Muscle of back (tissue), 11 donors: Measurements from ENCODE around the gene CCNY. TPM values are rescaled to one million over a fixed set of nuclear protein-coding genes. Genes with fewer than 3 reads are reported as not detected.
A peak's percentile ranks its signal among the peaks of the same experiment; 100 is the strongest.

Experiments used
- DNase-seq, 3 donors: peaks; one replicate each; pipeline versions ENCODE4 v3.0.0 to v3.0.0-alpha.2; 2013
- polyA plus RNA-seq, 10 donors: library from polyadenylated mRNA; unstranded; fragments of 120-200 nt; gene quantifications; one replicate each; pipeline ENCODE4 v1.2.1, GENCODE V29; 2013; ENCODE audit not compliant: insufficient read length in 10 of 10

The CCNY gene
- polyA plus RNA-seq, 10 donors, result 79.1 to 108 (median 95.8) TPM

GRCh38 chr10:35329520-35329919, 6.8 kb upstream of the CCNY start:
- no peak for DNase-seq

DNA sequence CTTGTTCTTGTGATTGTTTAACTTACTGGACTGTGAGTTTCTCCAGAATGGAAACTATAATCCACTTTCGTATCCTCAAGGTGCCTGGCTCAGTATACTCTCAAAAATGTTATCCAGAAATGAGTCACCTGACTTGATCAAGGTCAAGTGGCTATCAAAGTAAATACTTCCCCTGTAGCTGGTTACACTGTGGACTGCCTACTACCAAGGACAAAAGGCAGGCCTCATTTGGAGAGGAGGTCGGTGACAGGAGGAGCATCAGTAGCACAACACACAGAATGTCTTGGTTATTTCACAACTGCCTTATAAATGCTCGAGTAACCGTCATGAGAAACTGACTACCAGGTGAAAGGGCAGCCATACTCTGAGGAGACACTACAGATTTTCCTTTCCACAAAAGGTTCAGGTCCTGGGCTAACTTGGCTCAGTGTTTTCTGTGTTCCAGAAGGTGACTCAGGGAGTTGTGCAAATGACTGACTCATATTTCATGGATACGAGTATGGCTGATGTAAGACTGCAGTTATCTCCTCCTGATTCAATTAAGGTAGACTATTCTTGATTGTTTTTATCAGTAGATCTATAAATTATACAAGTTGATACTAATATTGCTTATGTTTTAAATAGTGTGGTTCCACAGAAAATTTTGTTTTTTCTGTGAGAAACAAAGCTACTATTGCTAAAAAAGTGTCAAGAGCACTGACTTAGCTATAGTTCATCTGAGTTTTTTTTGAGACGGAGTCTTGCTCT, 4.2 kb upstream of the CCNY start:
- DNase-seq, result peak in 1 of 3 donors; percentile 60

DNA sequence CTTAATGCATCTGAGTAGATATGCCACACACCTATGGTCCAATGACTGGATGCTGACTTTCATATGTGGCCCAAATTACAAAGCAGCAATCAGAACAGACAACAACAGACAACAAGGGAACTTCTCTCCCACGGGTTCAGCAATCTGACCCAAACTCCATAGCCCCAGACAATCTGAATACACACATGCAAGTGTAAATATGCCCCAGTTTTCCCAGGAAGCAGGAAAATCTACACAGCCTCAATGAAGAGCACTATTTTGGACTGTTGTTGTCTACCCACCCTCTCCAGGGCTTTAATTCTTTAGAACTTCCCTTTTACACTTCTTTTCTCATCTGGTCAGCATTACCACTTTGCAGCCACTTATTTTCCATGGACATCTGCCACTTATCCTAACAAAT, 2.0 kb upstream of the CCNY start:
- no peak for DNase-seq

DNA sequence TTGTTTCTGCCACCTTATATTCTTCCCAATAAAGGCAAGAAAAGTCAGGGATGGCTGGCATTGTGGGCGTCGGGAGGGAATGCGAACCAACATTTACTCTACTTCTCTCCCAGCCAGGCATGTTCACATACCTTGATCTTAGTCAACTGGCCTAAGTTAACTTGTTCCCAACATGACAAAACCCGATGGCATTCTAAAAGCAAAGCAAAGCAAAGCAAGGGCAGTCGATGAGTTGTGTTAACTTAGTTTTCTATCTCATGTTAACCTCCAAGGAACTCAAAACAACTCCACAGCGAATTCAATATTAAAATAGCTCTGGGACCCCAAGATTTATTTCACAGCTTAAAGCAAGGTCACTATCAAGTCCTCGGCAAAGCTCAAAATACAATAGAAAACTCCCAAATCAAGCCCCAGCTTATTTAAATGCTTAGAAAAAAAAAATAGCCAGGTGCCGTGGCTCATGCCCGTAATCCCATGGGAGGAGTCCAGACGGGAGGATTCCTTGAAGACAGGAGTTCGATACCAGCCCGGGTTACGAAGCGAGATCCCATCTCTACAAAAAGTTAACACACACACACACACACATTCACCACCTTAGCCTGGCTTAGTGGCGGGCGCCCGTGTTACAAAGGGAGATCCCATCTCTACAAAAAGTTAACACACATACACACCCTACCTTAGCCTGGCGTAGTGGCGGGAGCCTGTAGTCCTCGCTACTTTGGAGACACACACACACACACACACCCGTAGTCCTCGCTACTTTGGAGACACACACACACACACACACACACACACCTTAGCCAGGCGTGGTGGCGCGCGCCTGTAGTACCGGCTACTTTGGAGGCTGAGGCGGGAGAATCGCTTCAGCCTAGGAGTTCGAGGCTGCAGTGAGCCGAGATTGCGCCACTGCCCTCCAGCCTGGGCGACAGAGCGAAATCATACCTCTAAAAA, 901 bp upstream of the CCNY start:
- DNase-seq, result peak in 1 of 3 donors; percentile 9

DNA sequence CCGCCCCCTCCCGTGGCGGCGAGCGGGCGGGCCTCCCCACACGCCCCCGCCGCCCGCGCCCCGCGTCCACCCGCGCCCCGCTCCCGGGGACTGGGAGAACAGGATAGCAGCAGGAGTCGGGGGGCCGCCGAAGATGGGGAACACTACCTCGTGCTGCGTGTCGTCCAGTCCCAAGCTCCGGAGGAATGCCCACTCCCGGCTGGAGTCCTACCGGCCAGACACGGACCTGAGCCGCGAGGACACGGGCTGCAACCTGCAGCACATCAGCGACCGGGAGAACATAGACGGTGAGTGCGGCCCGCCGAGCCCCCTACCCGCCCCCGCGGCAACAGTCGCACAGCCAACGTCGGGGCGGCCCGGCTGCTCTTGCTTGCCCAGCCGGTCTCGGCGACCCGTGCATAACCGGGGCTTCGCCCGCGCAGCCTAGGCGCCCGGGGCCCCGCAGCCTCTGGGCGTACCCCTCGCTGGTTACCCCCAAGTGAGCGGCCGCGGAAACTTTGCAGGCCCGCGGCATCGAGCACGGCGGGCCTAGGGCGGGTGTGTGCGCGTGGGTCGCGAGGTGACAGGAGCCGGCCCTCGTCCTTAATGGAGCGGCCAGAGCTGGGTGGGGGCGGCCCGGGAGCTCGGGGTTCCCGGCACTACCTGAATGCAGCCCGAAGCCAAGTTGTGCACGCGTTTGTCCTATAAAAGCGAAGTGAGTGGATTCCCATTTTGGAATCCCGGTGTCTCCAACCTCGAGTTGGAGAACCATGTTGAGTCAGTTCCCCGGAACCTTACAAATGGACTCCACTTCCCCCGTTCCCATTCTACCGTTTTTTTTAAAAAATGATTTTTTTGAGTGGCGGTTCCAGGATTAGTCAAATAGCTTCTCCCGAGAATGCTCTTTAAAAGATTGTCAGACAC, 863 bp downstream of the CCNY start:
- DNase-seq, result peak in 2 of 3 donors; percentile 38 to 73

DNA sequence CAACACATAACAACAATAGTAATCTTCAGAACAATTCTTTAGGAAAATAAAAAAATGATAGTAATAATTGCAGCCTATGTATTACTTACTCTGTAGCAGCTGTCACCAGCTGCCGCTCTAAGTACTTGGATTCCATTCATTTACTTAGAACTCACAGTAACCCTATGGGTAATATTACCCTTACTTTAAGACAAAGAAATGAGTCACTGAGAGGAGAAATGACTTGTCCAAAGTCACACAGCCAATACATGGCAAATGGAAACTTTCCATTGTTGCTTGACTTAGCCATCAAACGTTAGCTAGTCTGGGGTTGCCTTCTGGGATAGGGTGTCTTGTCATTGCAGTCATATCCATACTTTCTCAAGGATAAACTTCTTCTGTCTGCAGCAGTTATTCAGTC, 3.6 kb downstream of the CCNY start:
- DNase-seq, result no peak

- DNase-seq, result no peak
Observed at GRCh38 chr10:35340975-35341374, 4.7 kb downstream of the CCNY start.

DNA sequence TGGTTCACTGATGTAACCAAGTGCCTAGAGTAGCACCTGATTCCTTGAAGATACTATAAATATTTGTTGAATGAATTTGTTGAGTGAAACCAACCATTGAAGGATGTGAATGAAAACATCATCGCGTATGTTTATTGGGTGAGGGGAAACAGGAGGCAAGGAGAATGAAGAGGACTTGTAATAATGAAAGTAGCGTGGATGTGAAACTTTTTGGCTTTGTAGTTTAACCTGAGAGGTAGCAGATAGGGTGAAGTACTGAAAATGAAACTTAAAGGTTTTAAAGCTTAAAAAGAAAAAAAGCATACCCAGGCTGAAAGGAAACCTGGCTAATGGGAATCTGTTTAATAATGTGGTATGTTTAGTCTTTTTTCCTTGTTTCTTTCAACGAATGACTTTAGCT, 5.2 kb downstream of the CCNY start:
- no peak for DNase-seq

DNA sequence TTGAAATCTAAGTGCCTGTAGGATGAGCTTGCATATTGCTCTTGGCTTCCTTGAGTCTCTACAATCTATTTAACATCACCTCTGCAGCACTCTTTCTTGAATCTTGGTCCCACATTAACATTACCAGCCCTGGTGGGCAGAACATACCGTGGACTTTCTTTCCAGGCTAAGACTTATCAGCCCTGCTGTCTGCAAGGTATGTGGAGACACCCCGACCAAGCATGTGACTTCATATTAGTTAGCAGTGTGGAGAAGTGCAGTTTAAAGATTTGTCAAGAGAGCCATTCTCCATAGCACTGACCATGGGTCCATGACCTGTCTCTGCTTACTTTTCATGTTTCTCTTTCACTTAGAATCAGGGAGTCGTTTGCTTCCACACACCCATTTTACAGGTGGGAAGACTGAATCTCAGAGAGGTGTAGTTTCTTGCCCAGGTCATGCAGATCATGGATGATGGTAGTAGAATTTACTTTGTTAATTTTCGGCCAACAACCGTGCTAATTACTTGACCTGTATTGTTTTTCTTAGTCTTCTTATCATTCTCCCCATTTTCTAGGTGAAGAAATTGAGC, 6.0 kb downstream of the CCNY start:
- DNase-seq, result no peak

DNA sequence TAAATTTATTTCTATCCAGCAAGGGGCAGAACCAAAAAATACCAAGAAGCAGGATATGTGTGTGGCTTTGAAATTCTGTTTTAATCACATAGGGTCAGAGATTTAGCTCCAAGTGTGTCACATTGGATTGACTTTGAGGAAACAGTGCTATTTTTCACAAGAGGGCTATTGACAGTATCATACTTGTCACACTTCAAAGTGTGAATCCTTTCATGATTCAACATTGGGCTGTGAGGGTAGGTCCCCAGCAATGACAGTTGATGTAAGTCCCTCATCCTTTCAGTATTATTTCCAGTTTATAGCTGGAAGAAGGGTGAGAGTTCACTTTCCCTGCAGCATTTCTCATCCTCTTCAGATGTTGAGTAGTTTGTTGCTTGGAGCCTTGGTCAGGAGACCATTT, 7.4 kb downstream of the CCNY start:
- no peak for DNase-seq

DNA sequence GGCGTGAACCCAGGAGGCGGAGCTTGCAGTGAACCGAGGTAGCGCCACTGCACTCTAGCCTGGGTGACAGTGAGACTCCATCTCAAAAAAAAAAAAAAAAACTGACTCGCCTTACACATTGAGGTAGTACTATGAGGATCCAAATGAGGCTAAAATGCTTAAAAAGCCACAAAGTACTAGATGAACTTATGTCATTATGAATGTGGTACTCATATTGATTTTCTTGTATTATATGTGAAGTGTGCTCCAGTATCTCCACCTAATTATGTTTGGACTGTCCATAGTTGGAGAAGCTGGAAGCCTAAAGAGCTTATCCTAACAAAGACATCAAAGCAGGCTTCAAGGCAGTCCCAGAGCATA, 9.1 kb downstream of the CCNY start:
- no peak for DNase-seq

DNA sequence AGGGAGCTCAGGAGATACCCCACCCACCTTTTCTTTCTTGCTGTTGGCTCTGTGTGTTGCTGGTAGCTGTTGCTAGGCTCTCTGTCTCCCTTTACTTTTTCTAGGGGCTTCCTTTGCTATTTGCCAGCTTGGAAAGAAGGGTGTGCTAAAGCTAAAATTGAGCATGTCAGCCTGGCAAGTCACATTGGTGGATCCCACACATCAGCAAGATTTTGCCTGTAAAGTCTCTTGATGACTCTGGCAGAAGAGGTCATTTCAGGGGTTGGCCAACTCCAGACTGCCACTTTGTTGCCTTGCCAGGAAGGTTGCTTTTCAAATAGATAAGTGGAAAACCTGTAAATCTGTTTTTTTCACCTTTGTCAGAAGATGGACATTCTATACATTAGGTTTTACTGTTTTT, 9.9 kb downstream of the CCNY start:
- peak in 2 of 3 donors; percentile 10 to 27 for DNase-seq

DNA sequence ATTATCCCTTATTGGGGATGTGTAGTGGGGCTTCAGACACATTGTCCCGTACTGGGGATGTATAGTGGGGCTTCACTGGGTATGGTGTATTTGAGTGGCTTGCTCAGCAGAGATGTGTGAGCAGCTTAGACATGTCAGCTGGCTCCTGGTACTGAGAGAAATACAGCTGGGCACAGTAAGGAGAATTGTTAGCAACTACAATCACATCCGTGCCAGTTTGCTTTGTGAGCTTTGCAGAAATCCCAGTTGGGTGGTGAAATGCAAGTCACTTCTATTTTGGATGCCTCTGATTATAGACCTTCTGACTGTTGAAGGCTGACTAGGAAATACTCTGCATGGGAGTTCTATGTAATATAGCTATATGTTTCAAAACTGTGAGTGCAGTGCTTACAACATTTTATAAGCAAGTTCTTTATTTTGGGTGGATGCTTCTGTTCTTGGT, 10.8 kb downstream of the CCNY start:
- DNase-seq, result no peak

DNA sequence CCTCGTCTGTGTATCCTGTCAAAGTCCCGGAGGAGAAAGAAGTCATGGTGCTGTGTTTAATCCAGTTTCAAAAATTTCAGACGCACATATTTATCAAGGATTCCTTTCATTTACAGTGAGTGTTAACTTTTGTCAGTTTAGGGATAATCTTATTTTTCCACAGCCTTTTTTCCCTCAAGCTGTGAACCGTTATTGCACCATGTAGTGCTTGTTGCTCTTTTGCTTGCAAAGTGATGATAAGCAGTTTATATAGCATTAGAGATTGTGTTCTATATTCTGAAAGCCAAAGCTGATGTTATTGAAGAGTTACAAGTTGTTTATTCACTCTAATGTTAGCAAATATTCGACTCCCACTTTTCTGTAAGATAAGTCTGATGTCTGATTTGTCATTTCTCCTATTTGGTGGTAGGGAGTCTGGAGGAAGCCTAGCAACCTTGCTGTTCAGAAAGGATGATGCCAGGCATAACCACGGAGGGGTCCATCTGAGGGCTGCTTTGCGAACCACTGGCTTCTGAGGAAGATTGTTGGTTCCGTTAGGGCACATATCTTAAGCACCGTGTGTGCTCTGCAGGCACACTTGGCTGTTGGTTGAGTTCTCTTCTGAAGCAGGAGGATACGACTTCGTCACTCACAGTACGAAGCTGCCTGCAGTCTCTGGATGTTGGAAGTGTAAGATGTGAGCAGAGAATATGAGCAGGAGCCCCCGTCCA, 11.7 kb downstream of the CCNY start:
- no peak for DNase-seq

GRCh38 chr10:35348609-35349388, 12.5 kb downstream of the CCNY start:
- no peak for DNase-seq

DNA sequence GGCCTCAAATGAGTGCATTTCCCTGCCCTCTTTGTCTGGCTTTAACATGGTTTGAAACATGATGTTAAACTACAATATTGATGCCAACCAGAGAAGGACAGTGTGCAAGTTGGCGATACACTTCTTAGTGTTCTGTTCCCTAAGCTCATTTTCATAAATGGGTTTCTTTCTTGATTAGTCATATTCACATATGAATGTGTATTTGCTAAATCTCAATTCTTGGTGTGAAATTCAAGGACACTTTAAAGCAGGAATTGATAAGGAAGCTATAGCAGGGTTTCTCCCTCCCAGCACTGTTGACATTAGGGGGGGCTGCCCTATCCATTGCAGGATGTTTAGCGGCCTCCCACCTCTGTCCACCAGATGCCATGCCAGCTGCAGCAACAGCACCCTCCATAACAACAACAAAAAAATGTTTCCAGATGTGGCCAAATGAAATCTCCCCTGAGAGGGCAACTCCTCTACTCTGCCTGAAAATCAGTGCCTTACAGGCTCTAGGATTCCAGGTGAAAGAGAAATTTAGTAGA, 13.1 kb downstream of the CCNY start:
- DNase-seq, result no peak

DNA sequence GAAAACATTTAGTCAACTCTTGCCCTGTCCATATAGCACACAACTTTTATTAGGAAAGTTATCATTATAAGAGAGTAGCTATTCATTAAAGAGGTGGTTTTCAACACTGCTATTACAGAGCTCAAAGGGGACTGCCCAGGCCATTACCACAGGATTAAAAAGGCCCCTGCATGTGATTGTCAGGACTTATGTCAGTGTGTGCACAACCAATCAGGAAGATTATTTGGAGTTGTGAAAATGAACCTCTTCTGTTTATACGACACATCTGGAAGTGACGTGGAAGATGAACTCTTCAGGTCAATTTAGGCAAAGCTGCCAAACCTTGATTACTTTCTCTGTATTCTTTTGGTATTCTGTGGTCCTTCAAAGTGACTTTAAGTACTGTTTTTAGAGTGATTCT, 14.7 kb downstream of the CCNY start:
- no peak for DNase-seq

DNA sequence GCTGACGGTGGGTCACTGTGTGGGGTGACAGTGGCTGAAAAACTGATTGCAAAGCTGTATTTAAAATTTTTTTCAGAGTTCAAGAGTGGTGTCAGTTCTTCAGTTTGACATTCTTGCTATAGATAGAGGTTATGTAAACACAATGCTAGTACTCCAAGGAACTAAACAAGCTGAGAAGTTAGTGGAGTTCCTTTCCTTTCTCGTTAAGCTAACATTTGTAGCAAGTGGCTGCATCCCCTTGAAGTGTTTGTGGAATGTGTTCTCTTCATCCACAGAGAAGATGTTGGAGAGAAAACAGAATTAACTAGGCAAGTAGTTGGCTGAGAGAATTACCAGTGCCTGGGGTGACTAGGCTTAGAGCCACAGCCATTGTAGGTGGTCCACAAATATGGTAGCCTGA, 15.8 kb downstream of the CCNY start:
- no peak for DNase-seq

- DNase-seq, result no peak
Observed at GRCh38 chr10:35352512-35352911, 16.2 kb downstream of the CCNY start.

- DNase-seq, result no peak
Observed at GRCh38 chr10:35353395-35353794, 17.1 kb downstream of the CCNY start.
